HepG2 (cell line): ENCODE measurements around the gene AEN. TPM values are rescaled to one million over a fixed set of nuclear protein-coding genes. Genes with fewer than 3 reads are reported as not detected.

ENCODE experiments used
- ARNT ChIP-seq: fragments of 450-650 bp; IDR thresholded peaks from 2 replicates; pipeline ENCODE4 v1.6.1; 2017
- ATF7 ChIP-seq, 2 experiments: fragments of 450-650 bp in 1 of 2; sonication (generic) in 1 of 2; formaldehyde crosslinking in 1 of 2; IDR thresholded peaks; 2 replicates each; pipeline versions ENCODE4 v1.4.0 to v1.6.1; 2016 to 2020; ENCODE audit warnings: antibody characterized with exemption in 1 of 2, mild to moderate bottlenecking in 1 of 2, missing genetic modification reagents in 1 of 2
- CBX2 ChIP-seq, 2 experiments: fragments of 200-600 bp in 1 of 2; sonication (generic); formaldehyde crosslinking in 1 of 2; IDR thresholded peaks; 2 replicates each; pipeline versions ENCODE4 v1.7.0 to v1.8.1; 2018 to 2022; ENCODE audit warnings: low read depth in 2 of 2, low read length in 1 of 2, mild to moderate bottlenecking in 1 of 2, missing genetic modification reagents in 1 of 2
- GABPB1 ChIP-seq: IDR thresholded peaks from 2 replicates; pipeline ENCODE4 v1.6.1; 2016; ENCODE audit warnings: mild to moderate bottlenecking, missing genetic modification reagents, moderate library complexity, missing compliant biosample characterization
- JDP2 ChIP-seq: sonication (generic); formaldehyde crosslinking; IDR thresholded peaks from 2 replicates; pipeline ENCODE4 v1.8.1; 2022; ENCODE audit warnings: missing genetic modification reagents, borderline replicate concordance
- NFE2L2 ChIP-seq: fragments of 150-350 bp; IDR thresholded peaks from 2 replicates; pipeline ENCODE4 v1.6.1; 2014; ENCODE audit warnings: low read length
- PAF1 ChIP-seq: IDR thresholded peaks from 2 replicates; pipeline ENCODE4 v1.6.1; 2016; ENCODE audit warnings: missing genetic modification reagents, missing compliant biosample characterization
- ZBTB7B ChIP-seq: sonication (generic); formaldehyde crosslinking; IDR thresholded peaks from 2 replicates; pipeline ENCODE4 v1.4.0; 2020; ENCODE audit warnings: missing genetic modification reagents
- ZNF12 ChIP-seq: sonication (generic); formaldehyde crosslinking; IDR thresholded peaks from 2 replicates; pipeline ENCODE4 v1.5.0; 2020; ENCODE audit warnings: missing genetic modification reagents
- ZNF282 ChIP-seq: fragments of 450-650 bp; IDR thresholded peaks from 2 replicates; pipeline ENCODE4 v1.6.1; 2018; ENCODE audit not compliant: partially characterized antibody
- ZNF30 ChIP-seq: sonication (generic); formaldehyde crosslinking; IDR thresholded peaks from 2 replicates; pipeline ENCODE4 v1.5.0; 2020; ENCODE audit warnings: mild to moderate bottlenecking, missing genetic modification reagents
- ZNF766 ChIP-seq: sonication (generic); formaldehyde crosslinking; IDR thresholded peaks from 2 replicates; pipeline ENCODE4 v1.5.0; 2020; ENCODE audit warnings: missing genetic modification reagents, borderline replicate concordance
- ZNF772 ChIP-seq: sonication (generic); formaldehyde crosslinking; IDR thresholded peaks from 2 replicates; pipeline ENCODE4 v1.5.0; 2020; ENCODE audit warnings: mild to moderate bottlenecking, missing genetic modification reagents
- ZNF841 ChIP-seq: sonication (generic); formaldehyde crosslinking; IDR thresholded peaks from 2 replicates; pipeline ENCODE4 v1.8.1; 2023; ENCODE audit warnings: missing genetic modification reagents, borderline replicate concordance
- ZSCAN21 ChIP-seq: sonication (generic); formaldehyde crosslinking; IDR thresholded peaks from 2 replicates; pipeline ENCODE4 v1.8.0; 2022; ENCODE audit warnings: mild to moderate bottlenecking, missing genetic modification reagents, moderate library complexity, borderline replicate concordance
- polyA plus RNA-seq, 8 experiments: library from polyadenylated mRNA; depleted of rRNA in 3 of 8; stranded (reverse) in 7 of 8; unstranded in 1 of 8; fragments of >200 nt; fragmentation: Illumina TruSeq in 4 of 8; extraction: Trizol in 4 of 8; gene quantifications; 2 replicates each; pipeline versions ENCODE4 v1.2.1 to v1.2.3, GENCODE V29; 2011 to 2016; ENCODE audit warnings: low read depth in 4 of 8, missing spikeins in 1 of 8, mixed read lengths in 1 of 8; ENCODE audit not compliant: insufficient read depth in 1 of 8
- total RNA-seq, 5 experiments: library from RNA; depleted of rRNA; stranded (reverse); fragments of >200 nt; fragmentation: Illumina TruSeq; extraction: Trizol; gene quantifications; 2 replicates each; pipeline ENCODE4 v1.2.3, GENCODE V29; 2016; ENCODE audit warnings: low read depth in 1 of 5
- TF ChIP-seq, protein P1 (sequence below): sonication (generic); formaldehyde crosslinking; IDR thresholded peaks from 2 replicates; pipeline ENCODE4 v1.8.0; 2022; ENCODE audit warnings: low read depth, missing genetic modification reagents
- TF ChIP-seq, protein P2 (sequence below): sonication (generic); formaldehyde crosslinking; IDR thresholded peaks from 2 replicates; pipeline ENCODE4 v1.5.1; 2020; ENCODE audit warnings: mild to moderate bottlenecking, missing genetic modification reagents, borderline replicate concordance
- TF ChIP-seq, protein P3 (sequence below): sonication (generic); formaldehyde crosslinking; IDR thresholded peaks from 2 replicates; pipeline ENCODE4 v1.5.0; 2020; ENCODE audit warnings: mild to moderate bottlenecking, low read depth, missing genetic modification reagents, borderline replicate concordance
- TF ChIP-seq, protein P4 (sequence below): sonication (generic); formaldehyde crosslinking; IDR thresholded peaks from 2 replicates; pipeline ENCODE4 v1.8.1; 2023; ENCODE audit warnings: mild to moderate bottlenecking, missing genetic modification reagents
- TF ChIP-seq, protein P5 (sequence below): sonication (generic); formaldehyde crosslinking; IDR thresholded peaks from 2 replicates; pipeline ENCODE4 v1.5.1; 2020; ENCODE audit warnings: missing genetic modification reagents, mild to moderate bottlenecking, borderline replicate concordance
- TF ChIP-seq, protein P6 (sequence below): sonication (generic); formaldehyde crosslinking; IDR thresholded peaks from 2 replicates; pipeline ENCODE4 v1.5.1; 2020; ENCODE audit warnings: mild to moderate bottlenecking, moderate library complexity, missing genetic modification reagents

Gene AEN
- total and polyA plus RNA-seq, 2 of the 13 experiments (the other 11 are each of a cell fraction or from before 2014, with no cell fraction given), result 51.3 to 118 TPM

DNA sequence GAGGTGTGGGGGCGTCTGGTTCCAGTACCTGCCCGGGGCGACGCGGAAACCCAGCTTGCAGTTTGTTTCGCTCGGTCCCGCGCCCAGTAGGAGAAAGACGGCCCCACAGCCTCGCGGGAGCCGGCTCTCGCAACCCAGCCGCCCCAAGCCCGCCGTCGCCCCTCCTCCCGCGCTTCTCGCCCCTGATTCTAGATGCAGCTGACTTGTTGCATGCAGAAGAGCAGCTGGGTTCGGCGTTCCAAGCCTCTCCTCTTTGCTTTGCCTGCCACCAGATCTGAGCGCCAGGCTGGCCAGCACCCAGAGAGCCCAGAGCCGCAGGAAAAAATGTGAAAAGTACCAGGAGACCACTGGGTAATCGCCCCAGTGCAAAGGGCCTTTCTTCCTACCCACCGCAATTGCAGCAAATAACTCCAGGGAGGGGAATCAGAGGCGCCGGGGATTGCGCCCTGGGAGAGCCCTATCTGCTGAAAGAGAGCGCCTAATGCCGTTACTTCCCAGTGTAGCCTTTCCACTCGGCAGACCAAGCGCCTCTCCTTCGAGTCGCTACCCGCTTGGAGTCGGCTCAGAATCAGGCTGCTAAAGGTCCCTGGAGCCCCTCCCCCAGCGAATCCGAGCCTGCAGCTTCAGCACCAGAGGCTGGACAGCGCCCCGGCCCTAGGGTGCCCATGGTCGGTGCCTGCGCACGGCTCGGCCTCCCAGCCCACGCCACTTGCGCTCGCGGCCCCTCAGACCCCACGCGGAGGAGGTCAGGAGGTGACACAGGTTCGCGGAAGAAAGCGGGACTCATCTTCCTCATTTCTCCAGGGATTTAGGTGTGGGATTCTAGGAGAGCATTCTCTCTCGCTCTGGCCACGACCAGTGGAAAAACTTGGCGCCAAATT, 15.7 kb upstream of the AEN start (continued):
- TF ChIP-seq ARNT (no peak), GABPB1 (CRISPR knock-in tag) (peak; percentile 31; the same call in 1 of the 2 replicates), ZNF12 (CRISPR knock-in tag) (peak; percentile 27; the same call in 1 of the 2 replicates), ZNF766 (CRISPR knock-in tag) (peak; percentile 53; the same call in 1 of the 2 replicates), NFE2L2 (no peak), ZNF282 (no peak), PAF1 (no peak), ZNF772 (CRISPR knock-in tag) (peak; percentile 48; the same call in 1 of the 2 replicates), ZBTB7B (CRISPR knock-in tag) (no peak), ZSCAN21 (CRISPR knock-in tag) (peak; percentile 44; the same call in 1 of the 2 replicates), ATF7 (IDR thresholded peaks at IDR 0.05) (no peak), ATF7 (CRISPR knock-in tag; IDR thresholded peaks at IDR 0.05) (no peak), ZNF30 (no peak), JDP2 (CRISPR knock-in tag) (no peak), CBX2 (IDR thresholded peaks at IDR 0.05; ENCODE audit: low read depth, low read length) (no peak), CBX2 (CRISPR knock-in tag; IDR thresholded peaks at IDR 0.05; ENCODE audit: low read depth) (no peak), ZNF841 (CRISPR knock-in tag) (no peak)
- TF ChIP-seq, protein P1, sequence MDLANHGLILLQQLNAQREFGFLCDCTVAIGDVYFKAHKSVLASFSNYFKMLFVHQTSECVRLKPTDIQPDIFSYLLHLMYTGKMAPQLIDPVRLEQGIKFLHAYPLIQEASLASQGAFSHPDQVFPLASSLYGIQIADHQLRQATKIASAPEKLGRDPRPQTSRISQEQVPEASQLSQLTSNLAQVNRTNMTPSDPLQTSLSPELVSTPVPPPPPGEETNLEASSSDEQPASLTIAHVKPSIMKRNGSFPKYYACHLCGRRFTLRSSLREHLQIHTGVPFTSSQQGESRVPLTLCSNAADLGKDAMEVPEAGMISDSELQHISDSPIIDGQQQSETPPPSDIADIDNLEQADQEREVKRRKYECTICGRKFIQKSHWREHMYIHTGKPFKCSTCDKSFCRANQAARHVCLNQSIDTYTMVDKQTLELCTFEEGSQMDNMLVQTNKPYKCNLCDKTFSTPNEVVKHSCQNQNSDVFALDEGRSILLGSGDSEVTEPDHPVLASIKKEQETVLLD (CRISPR knock-in tag), result no peak
- TF ChIP-seq, protein P2, sequence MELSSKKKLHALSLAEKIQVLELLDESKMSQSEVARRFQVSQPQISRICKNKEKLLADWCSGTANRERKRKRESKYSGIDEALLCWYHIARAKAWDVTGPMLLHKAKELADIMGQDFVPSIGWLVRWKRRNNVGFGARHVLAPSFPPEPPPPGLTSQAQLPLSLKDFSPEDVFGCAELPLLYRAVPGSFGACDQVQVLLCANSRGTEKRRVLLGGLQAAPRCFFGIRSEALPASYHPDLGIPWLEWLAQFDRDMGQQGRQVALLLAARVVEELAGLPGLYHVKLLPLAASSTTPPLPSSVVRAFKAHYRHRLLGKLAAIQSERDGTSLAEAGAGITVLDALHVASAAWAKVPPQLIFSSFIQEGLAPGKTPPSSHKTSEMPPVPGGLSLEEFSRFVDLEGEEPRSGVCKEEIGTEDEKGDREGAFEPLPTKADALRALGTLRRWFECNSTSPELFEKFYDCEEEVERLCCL (CRISPR knock-in tag), result no peak
- TF ChIP-seq, protein P3, sequence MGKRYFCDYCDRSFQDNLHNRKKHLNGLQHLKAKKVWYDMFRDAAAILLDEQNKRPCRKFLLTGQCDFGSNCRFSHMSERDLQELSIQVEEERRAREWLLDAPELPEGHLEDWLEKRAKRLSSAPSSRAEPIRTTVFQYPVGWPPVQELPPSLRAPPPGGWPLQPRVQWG (CRISPR knock-in tag), result no peak
- TF ChIP-seq, protein P4, sequence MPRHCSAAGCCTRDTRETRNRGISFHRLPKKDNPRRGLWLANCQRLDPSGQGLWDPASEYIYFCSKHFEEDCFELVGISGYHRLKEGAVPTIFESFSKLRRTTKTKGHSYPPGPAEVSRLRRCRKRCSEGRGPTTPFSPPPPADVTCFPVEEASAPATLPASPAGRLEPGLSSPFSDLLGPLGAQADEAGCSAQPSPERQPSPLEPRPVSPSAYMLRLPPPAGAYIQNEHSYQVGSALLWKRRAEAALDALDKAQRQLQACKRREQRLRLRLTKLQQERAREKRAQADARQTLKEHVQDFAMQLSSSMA (CRISPR knock-in tag), result 0 out of 2 replicates have a peak, but pooled peaks have one; percentile 29
- TF ChIP-seq, protein P5, sequence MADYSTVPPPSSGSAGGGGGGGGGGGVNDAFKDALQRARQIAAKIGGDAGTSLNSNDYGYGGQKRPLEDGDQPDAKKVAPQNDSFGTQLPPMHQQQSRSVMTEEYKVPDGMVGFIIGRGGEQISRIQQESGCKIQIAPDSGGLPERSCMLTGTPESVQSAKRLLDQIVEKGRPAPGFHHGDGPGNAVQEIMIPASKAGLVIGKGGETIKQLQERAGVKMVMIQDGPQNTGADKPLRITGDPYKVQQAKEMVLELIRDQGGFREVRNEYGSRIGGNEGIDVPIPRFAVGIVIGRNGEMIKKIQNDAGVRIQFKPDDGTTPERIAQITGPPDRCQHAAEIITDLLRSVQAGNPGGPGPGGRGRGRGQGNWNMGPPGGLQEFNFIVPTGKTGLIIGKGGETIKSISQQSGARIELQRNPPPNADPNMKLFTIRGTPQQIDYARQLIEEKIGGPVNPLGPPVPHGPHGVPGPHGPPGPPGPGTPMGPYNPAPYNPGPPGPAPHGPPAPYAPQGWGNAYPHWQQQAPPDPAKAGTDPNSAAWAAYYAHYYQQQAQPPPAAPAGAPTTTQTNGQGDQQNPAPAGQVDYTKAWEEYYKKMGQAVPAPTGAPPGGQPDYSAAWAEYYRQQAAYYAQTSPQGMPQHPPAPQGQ (CRISPR knock-in tag), result no peak
- TF ChIP-seq, protein P6, sequence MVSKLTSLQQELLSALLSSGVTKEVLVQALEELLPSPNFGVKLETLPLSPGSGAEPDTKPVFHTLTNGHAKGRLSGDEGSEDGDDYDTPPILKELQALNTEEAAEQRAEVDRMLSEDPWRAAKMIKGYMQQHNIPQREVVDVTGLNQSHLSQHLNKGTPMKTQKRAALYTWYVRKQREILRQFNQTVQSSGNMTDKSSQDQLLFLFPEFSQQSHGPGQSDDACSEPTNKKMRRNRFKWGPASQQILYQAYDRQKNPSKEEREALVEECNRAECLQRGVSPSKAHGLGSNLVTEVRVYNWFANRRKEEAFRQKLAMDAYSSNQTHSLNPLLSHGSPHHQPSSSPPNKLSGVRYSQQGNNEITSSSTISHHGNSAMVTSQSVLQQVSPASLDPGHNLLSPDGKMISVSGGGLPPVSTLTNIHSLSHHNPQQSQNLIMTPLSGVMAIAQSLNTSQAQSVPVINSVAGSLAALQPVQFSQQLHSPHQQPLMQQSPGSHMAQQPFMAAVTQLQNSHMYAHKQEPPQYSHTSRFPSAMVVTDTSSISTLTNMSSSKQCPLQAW (CRISPR knock-in tag), result no peak
